ENCODE measurements around the gene RAET1G.
"Not testable (repeated sequence)": the region's sequence is repeated elsewhere in the genome, so short reads cannot be mapped to it uniquely, and the experiment has no call there.

- TF ChIP-seq, protein P1, sequence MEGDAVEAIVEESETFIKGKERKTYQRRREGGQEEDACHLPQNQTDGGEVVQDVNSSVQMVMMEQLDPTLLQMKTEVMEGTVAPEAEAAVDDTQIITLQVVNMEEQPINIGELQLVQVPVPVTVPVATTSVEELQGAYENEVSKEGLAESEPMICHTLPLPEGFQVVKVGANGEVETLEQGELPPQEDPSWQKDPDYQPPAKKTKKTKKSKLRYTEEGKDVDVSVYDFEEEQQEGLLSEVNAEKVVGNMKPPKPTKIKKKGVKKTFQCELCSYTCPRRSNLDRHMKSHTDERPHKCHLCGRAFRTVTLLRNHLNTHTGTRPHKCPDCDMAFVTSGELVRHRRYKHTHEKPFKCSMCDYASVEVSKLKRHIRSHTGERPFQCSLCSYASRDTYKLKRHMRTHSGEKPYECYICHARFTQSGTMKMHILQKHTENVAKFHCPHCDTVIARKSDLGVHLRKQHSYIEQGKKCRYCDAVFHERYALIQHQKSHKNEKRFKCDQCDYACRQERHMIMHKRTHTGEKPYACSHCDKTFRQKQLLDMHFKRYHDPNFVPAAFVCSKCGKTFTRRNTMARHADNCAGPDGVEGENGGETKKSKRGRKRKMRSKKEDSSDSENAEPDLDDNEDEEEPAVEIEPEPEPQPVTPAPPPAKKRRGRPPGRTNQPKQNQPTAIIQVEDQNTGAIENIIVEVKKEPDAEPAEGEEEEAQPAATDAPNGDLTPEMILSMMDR (IDR thresholded peaks at IDR 0.05), result not testable (repeated sequence)
- not testable (repeated sequence) for TF ChIP-seq POLR2A (IDR thresholded peaks at IDR 0.05); POLR2AphosphoS5 (IDR thresholded peaks at IDR 0.05; ENCODE audit: insufficient read depth in 1 of 2, low read depth in 1 of 2)
Measured at GRCh38 chr6:149959806-149960205, 36.9 kb upstream of the RAET1G start.
